Upper lobe of left lung (tissue), 6 donors: ENCODE data around the gene LYRM1. TPM values are rescaled to one million over a fixed set of nuclear protein-coding genes. Genes with fewer than 3 reads are reported as not detected.
"Not testable (repeated sequence)": the region's sequence is repeated elsewhere in the genome, so short reads cannot be mapped to it uniquely, and the experiment has no call there.

Source experiments
- ATAC-seq, 2 donors: fragments of 200-7000 bp; cut with Tn5 transposase; one replicate each; pipeline ENCODE4 v1.9.1; 2022; ENCODE audit warnings: mild to moderate bottlenecking in 2 of 2, moderate library complexity in 2 of 2; ENCODE audit not compliant: low FRiP score in 2 of 2
- DNase-seq, 2 donors: peaks; one replicate each; pipeline ENCODE4 v3.0.0-alpha.2; 2019 to 2020
- H3K27ac ChIP-seq, 4 donors: fragments of 200-600 bp; sonication (generic); one replicate each; pipeline ENCODE4 v1.5.1; 2016 to 2019
- H3K27me3 ChIP-seq, 4 donors: fragments of 200-600 bp; sonication (generic); one replicate each; pipeline ENCODE4 v1.5.1; 2017 to 2019
- H3K36me3 ChIP-seq, 4 donors: fragments of 200-600 bp; sonication (generic); one replicate each; pipeline ENCODE4 v1.5.1; 2016 to 2019
- H3K4me1 ChIP-seq, 4 donors: fragments of 200-600 bp; sonication (generic); one replicate each; pipeline ENCODE4 v1.5.1; 2018 to 2019
- H3K4me3 ChIP-seq, 4 donors: fragments of 200-600 bp; sonication (generic); one replicate each; pipeline ENCODE4 v1.5.1; 2017 to 2019; ENCODE audit warnings: mild to moderate bottlenecking in 2 of 4, moderate library complexity in 1 of 4
- H3K9me3 ChIP-seq, 4 donors: fragments of 200-600 bp; sonication (generic); one replicate each; pipeline ENCODE4 v1.5.1; 2018 to 2019
- CTCF ChIP-seq, 6 experiments: fragments of 450-650 bp in 4 of 6; fragments of 200-600 bp in 2 of 6; sonication (generic) in 2 of 6; IDR thresholded peaks; one replicate each; pipeline ENCODE4 v1.5.1; 2016 to 2019; ENCODE audit warnings: antibody characterized with exemption in 6 of 6
- EP300 ChIP-seq, 4 donors: sonication (generic); formaldehyde crosslinking; IDR thresholded peaks; one replicate each; pipeline ENCODE4 v1.5.1; 2017; ENCODE audit warnings: antibody characterized with exemption in 4 of 4, control low read depth in 2 of 4
- POLR2A ChIP-seq, 4 donors: fragments of 450-650 bp; IDR thresholded peaks; one replicate each; pipeline ENCODE4 v1.5.1; 2016 to 2017; ENCODE audit warnings: antibody characterized with exemption in 4 of 4, mild to moderate bottlenecking in 2 of 4
- POLR2AphosphoS5 ChIP-seq, 2 donors: sonication (generic); formaldehyde crosslinking; IDR thresholded peaks; one replicate each; pipeline ENCODE4 v1.5.1; 2017; ENCODE audit warnings: antibody characterized with exemption in 2 of 2
- WGBS, 2 donors: methylation state at CpG; one replicate each; pipeline ENCODE4 v1.1.5; 2017 to 2018; 5-methylcytosine and 5-hydroxymethylcytosine counted together
- total RNA-seq, 6 donors: library from RNA; depleted of rRNA in 4 of 6; stranded (reverse); fragments of >200 nt in 4 of 6; gene quantifications; one replicate each; pipeline versions ENCODE4 v1.1.0 to v1.2.1, GENCODE V29; 2016 to 2021
- donor health status: DM: no; HTN: no; CAD: no; lungs with moderate emphysema.
- donor health status: DM: no; HTN: yes; CAD: no; lungs with severe emphysema.

LYRM1 gene
- total RNA-seq, 6 donors from 2014 or later: 6.8 to 34.4 (median 22.3) TPM

- WGBS, 2 donors: 84 to 92% methylated on average over 5 of the region's 5 CpGs
- no peaks in the 10 kb centered on the region for H3K9me3 ChIP-seq
- peaks cover 0 to 18% (median 0%) of the 10 kb centered on the region in 4 donors for H3K36me3 ChIP-seq
- ATAC-seq: peak in 1 of 2 donors; percentile 66
- TF ChIP-seq EP300 (IDR thresholded peaks at IDR 0.05) (no peak), POLR2AphosphoS5 (IDR thresholded peaks at IDR 0.05) (no peak), CTCF (IDR thresholded peaks at IDR 0.05) (no peak), POLR2A (IDR thresholded peaks at IDR 0.05) (no peak)
- no peaks in the 10 kb centered on the region for H3K4me1 ChIP-seq
- no peak overlapping the region for H3K4me3 ChIP-seq
- no peak overlapping the region for H3K27ac ChIP-seq
- DNase-seq: no peak
- no peaks in the 10 kb centered on the region for H3K27me3 ChIP-seq
Observed at GRCh38 chr16:20928774-20929411, 28.3 kb downstream of the LYRM1 start.

GRCh38 chr16:20929676-20930364 is 29.2 kb downstream of the LYRM1 start:
- not testable (repeated sequence) for H3K4me1 ChIP-seq, DNase-seq, H3K9me3 ChIP-seq, H3K4me3 ChIP-seq, H3K36me3 ChIP-seq, H3K27me3 ChIP-seq
- ATAC-seq: peak in 1 of 2 donors; percentile 76
- 78 to 90% methylated on average over 7 to 10 of the region's 10 CpGs for WGBS, 2 donors
- peak overlapping the region in 3 of 4 donors; percentile 30 to 52 (median 40) for H3K27ac ChIP-seq

GRCh38 chr16:20930365-20930690 is 29.8 kb downstream of the LYRM1 start:
- Histone ChIP-seq H3K27me3 (no peaks in the 10 kb centered on the region), H3K4me1 (no peaks in the 10 kb centered on the region), H3K4me3 (no peak overlapping the region), H3K36me3 (peaks cover 0 to 4% (median 0%) of the 10 kb centered on the region in 4 donors), H3K9me3 (no peaks in the 10 kb centered on the region), H3K27ac (peak overlapping the region; percentile 16 to 61 (median 26))
- ATAC-seq (no peak), DNase-seq (no peak)
- 78 to 85% methylated on average over 1 of the region's 1 CpG for WGBS, 2 donors
- TF ChIP-seq POLR2A (IDR thresholded peaks at IDR 0.05) (no peak), POLR2AphosphoS5 (IDR thresholded peaks at IDR 0.05) (no peak), CTCF (IDR thresholded peaks at IDR 0.05) (no peak), EP300 (IDR thresholded peaks at IDR 0.05) (no peak)

- no peak for DNase-seq
- Histone ChIP-seq H3K4me1 (no peaks in the 10 kb centered on the region), H3K4me3 (no peak overlapping the region), H3K36me3 (no peaks in the 10 kb centered on the region), H3K27ac (peak overlapping the region; percentile 16 to 61 (median 26)), H3K9me3 (no peaks in the 10 kb centered on the region), H3K27me3 (no peaks in the 10 kb centered on the region)
- no peak for ATAC-seq
- TF ChIP-seq POLR2A (IDR thresholded peaks at IDR 0.05): no peak
- no peak for TF ChIP-seq CTCF (IDR thresholded peaks at IDR 0.05)
- no peak for TF ChIP-seq EP300 (IDR thresholded peaks at IDR 0.05)
- TF ChIP-seq POLR2AphosphoS5 (IDR thresholded peaks at IDR 0.05): no peak
- 80 to 90% methylated on average over 5 of the region's 5 CpGs for WGBS, 2 donors
Observed at GRCh38 chr16:20931066-20931600, 30.6 kb downstream of the LYRM1 start.

GRCh38 chr16:20933589-20933988 is 33.0 kb downstream of the LYRM1 start:
- TF ChIP-seq EP300 (IDR thresholded peaks at IDR 0.05) (no peak), POLR2AphosphoS5 (IDR thresholded peaks at IDR 0.05) (no peak), CTCF (IDR thresholded peaks at IDR 0.05) (no peak), POLR2A (IDR thresholded peaks at IDR 0.05) (no peak)
- H3K27me3 ChIP-seq: no peaks in the 10 kb centered on the region
- no peak for ATAC-seq

More at GRCh38 chr16:20933589-20933988, 33.0 kb downstream of the LYRM1 start:
- Histone ChIP-seq H3K4me3 (no peak overlapping the region), H3K36me3 (no peaks in the 10 kb centered on the region), H3K27ac (no peak overlapping the region), H3K4me1 (no peaks in the 10 kb centered on the region), H3K9me3 (no peaks in the 10 kb centered on the region)
- no peak for DNase-seq
